Measurements from ENCODE around the gene FRMPD4.

Gene FRMPD4

GRCh38 chrX:12372111-12372510 is 233.8 kb downstream of the FRMPD4 start:
- no peak for DNase-seq

GRCh38 chrX:12374286-12374685 is 236.0 kb downstream of the FRMPD4 start:
- DNase-seq: no peak

- no peak for DNase-seq
Observed at GRCh38 chrX:12378253-12378652, 240.0 kb downstream of the FRMPD4 start.

- no peak for DNase-seq
Observed at GRCh38 chrX:12378706-12379105, 240.4 kb downstream of the FRMPD4 start.

GRCh38 chrX:12379671-12380070 is 241.4 kb downstream of the FRMPD4 start:
- DNase-seq: no peak

GRCh38 chrX:12383196-12383595 is 244.9 kb downstream of the FRMPD4 start:
- DNase-seq: no peak

GRCh38 chrX:12390301-12390700 is 252.0 kb downstream of the FRMPD4 start:
- DNase-seq: no peak

- no peak for DNase-seq
Observed at GRCh38 chrX:12396584-12396983, 258.3 kb downstream of the FRMPD4 start.

- peak; percentile 14 for DNase-seq
Observed at GRCh38 chrX:12400218-12400617, 261.9 kb downstream of the FRMPD4 start.

- DNase-seq: no peak
Observed at GRCh38 chrX:12401252-12401651, 263.0 kb downstream of the FRMPD4 start.

- DNase-seq: no peak
Observed at GRCh38 chrX:12403474-12404082, 265.3 kb downstream of the FRMPD4 start.

GRCh38 chrX:12405306-12405705 is 267.0 kb downstream of the FRMPD4 start:
- DNase-seq: no peak

GRCh38 chrX:12410523-12410922 is 272.2 kb downstream of the FRMPD4 start:
- DNase-seq: no peak

- DNase-seq: no peak
Observed at GRCh38 chrX:12411831-12412230, 273.6 kb downstream of the FRMPD4 start.

GRCh38 chrX:12412561-12412960 is 274.3 kb downstream of the FRMPD4 start:
- no peak for DNase-seq

- no peak for DNase-seq
Observed at GRCh38 chrX:12419591-12419990, 281.3 kb downstream of the FRMPD4 start.

GRCh38 chrX:12421918-12422317 is 283.6 kb downstream of the FRMPD4 start:
- no peak for DNase-seq

GRCh38 chrX:12423346-12423745 is 285.1 kb downstream of the FRMPD4 start:
- DNase-seq: no peak

- DNase-seq: no peak
Observed at GRCh38 chrX:12425496-12425895, 287.2 kb downstream of the FRMPD4 start.

- no peak for DNase-seq
Observed at GRCh38 chrX:12426420-12426819, 288.1 kb downstream of the FRMPD4 start.

GRCh38 chrX:12434493-12434892 is 296.2 kb downstream of the FRMPD4 start:
- no peak for DNase-seq

- no peak for DNase-seq
Observed at GRCh38 chrX:12439416-12439815, 301.1 kb downstream of the FRMPD4 start.

GRCh38 chrX:12440246-12440645 is 302.0 kb downstream of the FRMPD4 start:
- no peak for DNase-seq

GRCh38 chrX:12441381-12442128 is 303.3 kb downstream of the FRMPD4 start:
- DNase-seq: no peak

Measured in NCI-H1105 (cell line).